HG03521 (cell line): ENCODE results near the gene FECH.
"Not testable (repeated sequence)": the region's sequence is repeated elsewhere in the genome, so short reads cannot be mapped to it uniquely, and the experiment has no call there.

Source experiments
- ATAC-seq: cut with Tn5 transposase; IDR thresholded peaks from one replicate; pipeline ENCODE4 v1.9.1; 2021; ENCODE audit warnings: mild to moderate bottlenecking, moderate library complexity; ENCODE audit not compliant: unreplicated experiment

The FECH gene

DNA sequence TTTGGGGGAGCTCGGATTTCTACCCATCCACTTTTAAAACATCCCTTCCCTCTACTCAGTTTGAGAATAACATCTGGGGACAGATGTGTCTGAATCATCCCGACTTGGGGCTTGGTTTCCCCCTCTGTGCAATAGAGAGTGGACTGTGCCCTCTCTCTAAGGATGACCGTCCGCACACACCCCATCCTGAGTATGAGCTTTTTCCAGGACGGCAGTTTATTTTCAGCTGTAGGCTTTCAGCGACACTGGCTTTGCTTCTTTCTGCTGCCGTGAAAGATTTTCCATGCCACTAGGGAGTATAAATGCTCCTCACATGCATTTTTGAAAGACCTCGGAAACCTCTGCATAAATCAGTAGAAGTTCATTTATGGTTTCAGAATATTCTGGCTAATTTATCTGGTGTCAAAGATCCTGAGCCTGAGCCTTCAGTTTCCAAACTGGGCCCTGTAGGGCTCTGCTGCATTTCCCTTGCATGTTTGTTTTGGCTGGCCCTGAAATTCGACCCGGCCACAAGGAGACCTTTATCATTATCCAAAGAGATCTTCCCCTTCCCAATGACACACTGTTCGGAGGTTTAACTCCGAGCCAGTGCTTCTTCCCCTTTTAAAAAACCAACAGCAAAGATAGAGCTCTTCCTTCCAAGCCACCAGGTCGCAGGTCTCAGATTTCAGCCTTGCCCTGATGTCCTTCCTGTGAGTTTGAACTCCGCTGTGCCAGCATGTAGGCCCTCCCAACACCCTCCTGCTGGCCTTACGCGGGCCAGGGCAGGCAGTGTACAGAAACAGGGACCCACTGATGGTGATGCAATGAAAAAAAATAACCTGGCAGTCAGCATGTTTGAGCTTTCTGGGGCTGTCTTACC is 53.3 kb downstream of the FECH start:
- no peak for ATAC-seq

DNA sequence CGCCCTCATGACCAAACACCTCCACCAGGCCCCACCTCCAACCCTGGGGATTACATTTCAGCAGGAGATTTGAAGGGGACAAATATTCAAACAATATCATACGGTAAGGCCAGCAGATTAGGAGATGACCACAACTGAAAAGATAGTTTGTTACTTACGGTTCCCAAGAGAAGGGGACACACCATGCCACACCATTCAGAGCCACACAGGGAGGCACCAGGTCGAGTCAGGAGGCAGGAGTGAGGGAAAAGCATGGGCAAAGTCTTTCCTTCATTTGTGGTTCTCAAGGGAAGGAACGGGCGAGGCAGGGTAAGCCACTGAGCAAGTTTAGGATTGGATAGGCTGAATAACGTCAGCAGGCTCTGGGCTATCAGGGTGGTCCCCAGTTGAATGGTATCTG is 57.4 kb downstream of the FECH start:
- no peak for ATAC-seq

DNA sequence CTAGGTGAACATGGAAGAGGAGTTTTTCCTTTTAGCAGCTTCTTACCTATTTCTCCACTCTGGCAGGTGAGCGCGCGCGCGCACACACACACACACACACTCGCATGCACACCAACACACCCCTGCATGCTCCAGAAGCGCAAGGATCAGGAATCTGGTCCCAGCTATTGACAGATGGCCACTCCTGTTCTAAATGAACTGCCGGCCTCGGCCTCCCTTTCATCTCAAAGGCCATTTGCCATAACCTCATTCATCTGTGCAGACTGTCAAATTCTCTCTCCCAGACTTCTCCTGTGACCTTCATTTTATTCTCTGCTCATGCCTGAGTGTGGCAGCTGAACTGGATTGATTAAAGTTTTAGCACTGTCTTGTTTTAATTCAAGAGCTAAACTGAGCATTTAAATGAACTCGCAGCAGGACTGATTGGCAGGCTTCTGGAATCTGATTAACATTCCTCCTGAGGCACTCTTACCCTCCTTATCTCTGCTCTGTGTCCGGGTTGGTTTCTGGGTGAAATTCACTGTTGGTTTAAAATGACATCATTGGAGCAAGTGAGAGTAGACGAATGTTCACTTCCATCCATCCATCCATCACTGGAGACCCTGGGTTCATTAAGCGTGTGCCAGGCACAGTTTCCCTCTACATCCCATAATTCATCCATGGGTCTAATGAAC is 58.8 kb downstream of the FECH start:
- no peak for ATAC-seq

DNA sequence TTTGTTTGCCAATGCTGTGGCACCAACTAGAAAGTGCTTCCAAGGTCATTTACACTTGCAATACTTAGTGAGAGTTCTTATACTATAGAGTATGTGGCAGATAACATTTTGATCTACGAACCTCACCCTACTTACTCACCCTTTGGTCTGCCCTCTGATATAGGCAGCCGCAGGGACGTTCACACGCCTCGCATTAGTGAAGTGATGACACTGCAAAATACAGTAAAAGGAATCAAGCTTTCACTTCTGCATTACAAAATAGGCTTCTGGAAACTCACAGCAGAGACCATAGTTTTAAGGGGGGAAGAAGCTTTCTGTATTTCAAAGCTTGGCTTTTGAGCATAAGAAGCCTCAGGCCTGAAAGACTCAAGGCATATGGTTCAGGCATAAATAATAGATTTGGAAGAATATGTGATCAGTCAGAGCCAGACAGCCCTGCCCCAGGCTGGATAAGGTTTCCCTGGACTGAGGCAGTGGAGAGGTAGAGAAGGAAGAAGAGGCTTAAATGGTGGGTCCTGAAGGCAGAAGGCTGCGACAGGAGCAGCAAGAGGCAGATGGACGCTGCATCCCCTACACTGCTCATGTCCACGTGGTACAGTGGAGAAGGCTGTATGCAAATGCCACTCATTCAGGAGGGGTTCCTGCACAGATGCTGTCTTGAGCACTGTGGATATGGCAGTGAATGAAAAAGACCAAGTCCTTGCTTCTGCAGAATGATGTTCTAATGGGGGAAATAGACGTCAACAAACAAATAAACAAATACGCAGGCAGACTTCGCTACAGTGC is 63.1 kb downstream of the FECH start:
- no peak for ATAC-seq

DNA sequence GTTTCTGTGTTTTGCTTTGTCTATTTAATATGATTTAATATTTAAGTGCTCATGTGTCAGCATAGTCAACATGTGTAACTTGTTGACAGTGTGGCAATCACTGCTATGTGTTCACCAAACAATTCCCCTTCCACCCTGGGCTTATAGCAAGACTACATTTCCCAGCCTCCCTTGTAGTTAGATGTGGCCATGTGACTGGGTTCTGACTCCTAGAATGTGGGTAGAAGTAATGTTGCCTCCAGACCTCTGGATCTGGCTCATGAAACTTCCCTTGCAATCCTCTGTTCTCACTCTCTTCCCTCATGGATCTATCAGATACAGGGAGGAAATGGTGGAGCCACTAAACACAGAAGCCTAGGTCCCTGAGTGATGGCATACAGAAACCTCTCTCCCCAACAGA is 64.2 kb downstream of the FECH start:
- not testable (repeated sequence) for ATAC-seq

DNA sequence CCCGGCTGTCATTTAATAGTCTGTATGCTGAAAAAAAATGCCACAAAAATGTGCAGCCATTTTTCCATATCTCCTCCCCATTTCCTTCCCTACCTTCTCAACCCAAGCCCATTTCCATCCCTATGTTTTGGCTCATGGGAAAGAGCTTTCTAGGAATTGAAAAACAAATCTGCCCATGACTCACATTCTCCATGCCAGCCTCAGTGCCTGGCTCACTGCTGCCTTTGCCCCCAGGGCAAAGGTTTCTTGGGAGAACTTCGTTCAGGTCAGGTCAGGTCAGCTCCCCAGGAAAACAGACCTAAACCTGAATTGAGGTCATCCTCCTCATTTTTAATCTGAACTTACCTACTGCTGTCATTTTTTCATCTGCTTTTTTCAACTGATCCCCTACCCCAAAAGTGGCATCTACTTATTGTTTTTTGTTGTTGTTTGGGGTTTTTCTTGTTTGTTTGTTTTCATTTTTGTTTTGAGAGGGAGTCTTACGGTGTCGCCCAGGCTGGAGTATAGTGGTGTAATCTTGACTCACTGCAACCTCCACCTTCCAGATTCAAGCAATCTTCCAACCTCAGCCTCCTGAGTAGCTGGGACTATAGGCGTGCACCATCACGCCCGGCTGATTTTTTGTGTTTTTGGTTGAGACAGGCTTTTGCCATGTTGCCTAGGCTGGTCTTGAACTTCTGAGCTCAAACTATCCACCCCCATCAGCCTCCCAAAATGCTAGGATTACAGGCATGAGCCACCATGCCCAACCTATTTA is 66.7 kb downstream of the FECH start:
- ATAC-seq, result no peak

DNA sequence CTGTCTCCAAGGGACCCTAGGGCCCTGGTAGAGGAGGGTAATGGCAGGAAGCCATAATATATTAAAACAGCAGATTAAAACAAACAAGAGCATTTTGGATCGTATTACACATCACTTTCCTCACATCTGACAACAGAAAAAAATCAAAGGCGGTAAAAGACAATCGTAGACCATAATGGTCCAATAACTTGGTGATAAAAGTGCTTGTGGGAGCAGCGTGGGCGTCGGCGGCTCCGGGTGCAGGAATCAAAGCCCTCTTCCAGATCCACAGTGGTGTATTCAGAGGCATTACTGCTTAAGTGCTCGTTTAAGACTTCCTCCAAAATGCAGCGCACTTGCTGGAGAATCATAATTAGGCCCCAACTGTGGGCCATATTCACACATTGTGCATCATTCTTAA is 68.0 kb downstream of the FECH start:
- no peak for ATAC-seq

DNA sequence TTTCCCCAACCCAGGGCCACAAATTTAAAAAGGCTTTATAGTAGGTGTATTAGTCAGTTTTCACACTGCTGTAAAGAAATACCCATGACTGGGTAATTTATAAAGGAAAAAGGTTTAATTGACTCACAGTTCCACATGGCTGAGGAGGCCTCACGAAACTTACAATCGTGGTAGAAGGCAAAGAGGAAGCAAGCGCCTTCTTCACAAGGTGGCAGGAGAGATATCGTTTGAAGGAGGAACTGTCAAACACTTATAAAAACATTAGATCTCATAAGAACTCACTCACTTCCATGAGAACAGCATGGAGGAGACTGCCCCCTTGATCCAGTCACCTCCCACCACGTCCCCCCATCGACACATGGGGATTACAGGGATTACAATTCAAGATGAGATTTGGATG is 70.4 kb downstream of the FECH start:
- ATAC-seq, result no peak

DNA sequence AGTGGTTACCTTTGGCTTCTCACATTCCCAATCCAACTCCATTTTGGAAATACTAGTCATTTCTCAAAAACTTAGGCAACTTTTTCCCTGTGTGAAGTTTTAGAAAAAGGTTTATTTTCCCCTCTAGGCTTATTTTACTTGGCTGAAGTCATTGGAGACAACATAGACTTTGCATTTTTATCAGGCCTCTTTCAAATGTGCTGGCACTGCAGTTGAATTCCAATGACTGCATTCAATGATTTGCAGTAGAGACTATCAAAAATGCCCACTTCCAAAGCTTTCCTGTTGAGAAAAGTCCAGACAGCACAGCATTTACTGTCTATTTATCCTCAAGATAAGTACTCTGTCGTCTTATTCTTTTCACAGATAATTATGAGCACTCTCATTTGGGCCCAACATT is 81.3 kb downstream of the FECH start:
- no peak for ATAC-seq

DNA sequence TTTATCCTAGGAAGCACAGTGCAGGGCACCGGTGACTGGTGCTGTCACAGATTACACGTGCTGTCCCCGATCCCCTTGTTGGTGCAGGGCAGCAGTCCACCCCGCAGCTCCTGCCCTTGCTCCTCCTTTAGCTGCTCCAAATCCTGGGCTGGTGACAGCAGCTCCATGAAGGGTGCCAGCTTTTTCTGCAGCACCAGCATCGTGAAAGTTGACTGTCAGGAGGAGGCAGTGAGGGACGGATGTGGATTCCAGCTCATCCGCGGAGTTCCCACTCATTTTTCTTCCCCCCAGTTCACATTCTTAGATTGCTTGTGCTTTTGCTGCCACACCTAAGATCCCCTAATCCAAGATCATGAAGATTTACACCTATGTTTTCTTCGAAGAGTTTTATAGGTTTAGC is 83.9 kb downstream of the FECH start:
- ATAC-seq, result no peak

DNA sequence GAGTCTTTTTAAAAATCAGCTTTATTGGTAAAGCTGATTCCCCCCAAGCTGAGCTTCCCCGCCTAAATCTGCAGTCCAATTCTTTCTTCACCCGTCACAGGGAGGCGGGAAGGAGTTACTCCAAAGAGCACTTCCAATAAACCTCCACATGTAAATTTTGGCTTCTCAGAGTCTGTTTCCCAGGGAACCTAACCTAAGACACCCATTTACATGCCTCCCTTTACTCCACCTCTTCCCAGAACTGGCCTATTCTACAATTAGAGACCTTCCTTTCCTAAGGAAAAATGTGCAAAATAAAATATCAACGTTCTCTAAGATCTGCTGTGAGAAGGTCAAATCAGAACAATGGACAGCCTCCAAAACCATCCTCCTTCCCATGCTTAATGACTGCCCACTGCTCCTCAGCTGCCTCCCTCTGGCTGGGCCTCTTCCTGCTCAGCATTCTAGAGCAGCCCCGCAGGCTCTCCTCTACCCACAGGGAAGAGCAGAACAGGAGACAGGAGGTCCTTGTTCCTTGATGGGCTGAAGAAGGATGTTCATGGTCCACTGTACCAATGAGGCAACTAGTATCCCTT is 87.7 kb downstream of the FECH start:
- no peak for ATAC-seq
